GM12873 (cell line): ENCODE measurements around the gene CAPN5.
A peak's percentile ranks its signal among the peaks of the same experiment; 100 is the strongest.

Experiments used
- CTCF ChIP-seq: IDR thresholded peaks from 2 replicates; pipeline ENCODE4 v1.5.1; 2012; ENCODE audit warnings: low read depth, mild to moderate bottlenecking, moderate library complexity, low read length, control low read depth; ENCODE audit not compliant: insufficient read depth; ENCODE audit errors: missing control alignments

Gene CAPN5

GRCh38 chr11:77112641-77113381 is 46.0 kb downstream of the CAPN5 start:
- TF ChIP-seq CTCF: no peak

GRCh38 chr11:77113382-77114088 is 46.8 kb downstream of the CAPN5 start:
- TF ChIP-seq CTCF: peak; percentile 67

GRCh38 chr11:77114089-77114463 is 47.3 kb downstream of the CAPN5 start:
- TF ChIP-seq CTCF: no peak

GRCh38 chr11:77115181-77115611 is 48.4 kb downstream of the CAPN5 start:
- TF ChIP-seq CTCF: peak; percentile 47

GRCh38 chr11:77115956-77116355 is 49.2 kb downstream of the CAPN5 start:
- TF ChIP-seq CTCF: no peak

- TF ChIP-seq CTCF: no peak
Observed at GRCh38 chr11:77117492-77117891, 50.7 kb downstream of the CAPN5 start.

GRCh38 chr11:77118086-77118485 is 51.3 kb downstream of the CAPN5 start:
- TF ChIP-seq CTCF: no peak
